H1 (cell line): ENCODE results near the gene MAGEB4. TPM values are rescaled to one million over a fixed set of nuclear protein-coding genes. Genes with fewer than 3 reads are reported as not detected.

Experiments
- CTCF ChIA-PET: fragments of 300-600 bp; sonication (Branson Sonifier 250); formaldehyde crosslinking; loops from one replicate; lab custom pipeline; 2021; ENCODE audit not compliant: partially characterized antibody; lab: Charles Lee
- POLR2A ChIA-PET: fragments of 300-600 bp; sonication (Branson Sonifier 250); formaldehyde crosslinking; loops from one replicate; lab custom pipeline; 2021; ENCODE audit warnings: inconsistent platforms; ENCODE audit not compliant: partially characterized antibody; lab: Charles Lee
- DNase-seq, 2 experiments: peaks; one replicate each; pipeline versions ENCODE4 v3.0.0 to v3.0.0-alpha.2; 2010 to 2022; ENCODE audit warnings: low spot score in 2 of 2, low read depth in 1 of 2, mixed read lengths in 1 of 2
- FAIRE-seq: peaks from 2 replicates; lab custom pipeline; 2011; peaks lifted over from hg19 to GRCh38; lab: Jason Lieb, UNC
- H2AFZ ChIP-seq: 2 replicates; pipeline ENCODE4 v1.8.1; 2012; ENCODE audit warnings: low read length, inconsistent platforms
- H2AK5ac ChIP-seq: 2 replicates; pipeline ENCODE4 v1.6.1; 2013; ENCODE audit warnings: low read depth, low read length
- H2BK120ac ChIP-seq: replicated peaks from 2 replicates; pipeline ENCODE3; 2013; ENCODE audit warnings: low read depth, low read length, inconsistent platforms
- H2BK12ac ChIP-seq: 2 replicates; pipeline ENCODE4 v1.6.1; 2013; ENCODE audit warnings: low read depth, low read length
- H2BK15ac ChIP-seq: 2 replicates; pipeline ENCODE4 v1.6.1; 2013; ENCODE audit warnings: low read length
- H2BK20ac ChIP-seq: 2 replicates; pipeline ENCODE4 v1.6.1; 2013; ENCODE audit warnings: low read length
- H2BK5ac ChIP-seq: 2 replicates; pipeline ENCODE4 v1.6.1; 2013; ENCODE audit warnings: low read depth, low read length
- H3K14ac ChIP-seq: 2 replicates; pipeline ENCODE4 v1.6.1; 2013; ENCODE audit warnings: inconsistent platforms; ENCODE audit not compliant: insufficient read length
- H3K18ac ChIP-seq: 2 replicates; pipeline ENCODE4 v1.6.1; 2013; ENCODE audit warnings: low read length; ENCODE audit errors: extremely low read depth
- H3K23ac ChIP-seq: 2 replicates; pipeline ENCODE4 v1.6.1; 2013; ENCODE audit warnings: inconsistent platforms; ENCODE audit not compliant: insufficient read length
- H3K23me2 ChIP-seq: 2 replicates; pipeline ENCODE4 v1.6.1; 2013; ENCODE audit warnings: low read depth, low read length
- H3K27ac ChIP-seq: 2 replicates; pipeline ENCODE4 v1.6.1; 2011; ENCODE audit warnings: low read depth, low read length, inconsistent platforms
- H3K27me3 ChIP-seq, 4 experiments: replicated peaks in 1 of 4; 1 replicate in 1 of 4; 2 replicates in 3 of 4; pipeline versions ENCODE4 v1.6.1 to v1.8.1; 2011 to 2013; ENCODE audit warnings: low read length in 3 of 4, mild to moderate bottlenecking in 3 of 4, inconsistent platforms in 2 of 4, mixed read lengths in 2 of 4, moderate library complexity in 1 of 4; ENCODE audit not compliant: control insufficient read depth in 3 of 4, insufficient read depth in 3 of 4; ENCODE audit errors: extremely low read depth in 1 of 4
- H3K36me3 ChIP-seq, 4 experiments: 2 replicates each; pipeline versions ENCODE4 v1.6.1 to v1.8.1; 2011 to 2013; ENCODE audit warnings: mild to moderate bottlenecking in 4 of 4, low read length in 3 of 4, moderate library complexity in 2 of 4, control low read depth in 1 of 4, inconsistent platforms in 1 of 4; ENCODE audit not compliant: insufficient read depth in 4 of 4, control insufficient read depth in 2 of 4
- H3K4ac ChIP-seq: replicated peaks from 2 replicates; pipeline ENCODE3; 2013; ENCODE audit warnings: low read length, low read depth, mixed read lengths, inconsistent platforms; ENCODE audit not compliant: insufficient read length
- H3K4me1 ChIP-seq, 4 experiments: replicated peaks in 1 of 4; 1 replicate in 1 of 4; 2 replicates in 3 of 4; pipeline versions ENCODE4 v1.6.1 to v1.8.1; 2011 to 2013; ENCODE audit warnings: low read length in 3 of 4, inconsistent platforms in 2 of 4, mixed read lengths in 1 of 4; ENCODE audit not compliant: insufficient read depth in 4 of 4, control insufficient read depth in 3 of 4
- H3K4me2 ChIP-seq, 2 experiments: 2 replicates each; pipeline versions ENCODE4 v1.6.1 to v1.8.1; 2011 to 2013; ENCODE audit warnings: low read depth in 2 of 2, low read length in 2 of 2, control low read depth in 1 of 2, inconsistent platforms in 1 of 2, mild to moderate bottlenecking in 1 of 2; ENCODE audit not compliant: insufficient read depth in 1 of 2
- H3K4me3 ChIP-seq, 4 experiments: fragments of 200-600, 300-600 bp in 1 of 4; sonication (generic), shearing (Covaris generic), sonication (Bioruptor Twin) in 1 of 4; 2 replicates each; pipeline versions ENCODE4 v1.5.1 to v1.8.1; 2011 to 2016; ENCODE audit warnings: low read length in 4 of 4, low read depth in 3 of 4, control low read depth in 2 of 4, inconsistent platforms in 2 of 4, mild to moderate bottlenecking in 2 of 4, mixed read lengths in 1 of 4, moderate library complexity in 1 of 4; ENCODE audit not compliant: insufficient read depth in 2 of 4; ENCODE audit errors: extremely low read depth in 1 of 4
- H3K56ac ChIP-seq: replicated peaks from 2 replicates; pipeline ENCODE3; 2013; ENCODE audit warnings: low read depth, mild to moderate bottlenecking, mixed read lengths, low read length, inconsistent platforms; ENCODE audit not compliant: insufficient read length
- H3K79me1 ChIP-seq: 2 replicates; pipeline ENCODE4 v1.6.1; 2013; ENCODE audit warnings: low read depth, low read length, control low read depth
- H3K79me2 ChIP-seq, 2 experiments: 2 replicates each; pipeline versions ENCODE4 v1.6.1 to v1.8.1; 2012 to 2013; ENCODE audit warnings: low read length in 2 of 2, mild to moderate bottlenecking in 2 of 2, inconsistent platforms in 1 of 2; ENCODE audit not compliant: insufficient read depth in 2 of 2, control insufficient read depth in 1 of 2
- H3K9ac ChIP-seq, 4 experiments: replicated peaks in 1 of 4; 1 replicate in 1 of 4; 2 replicates in 3 of 4; pipeline versions ENCODE4 v1.6.1 to v1.8.1; 2011 to 2013; ENCODE audit warnings: low read depth in 3 of 4, low read length in 3 of 4, control low read depth in 2 of 4, mild to moderate bottlenecking in 2 of 4, moderate library complexity in 2 of 4, inconsistent platforms in 1 of 4; ENCODE audit errors: extremely low read depth in 1 of 4
- H3K9me3 ChIP-seq, 2 experiments: 2 replicates each; pipeline versions ENCODE4 v1.6.1 to v1.8.1; 2012 to 2013; ENCODE audit warnings: mild to moderate bottlenecking in 2 of 2, moderate library complexity in 2 of 2, control low read depth in 1 of 2, inconsistent platforms in 1 of 2, low read depth in 1 of 2, low read length in 1 of 2, mixed read lengths in 1 of 2; ENCODE audit not compliant: insufficient read depth in 2 of 2
- H4K20me1 ChIP-seq, 2 experiments: replicated peaks in 1 of 2; 2 replicates each; pipeline versions ENCODE3 to v1.8.1; 2011 to 2013; ENCODE audit warnings: inconsistent platforms in 2 of 2, low read length in 2 of 2, mild to moderate bottlenecking in 1 of 2; ENCODE audit not compliant: insufficient read depth in 2 of 2, control insufficient read depth in 1 of 2
- H4K5ac ChIP-seq: 2 replicates; pipeline ENCODE4 v1.6.1; 2013; ENCODE audit warnings: low read length, low read depth, mixed read lengths, inconsistent platforms; ENCODE audit not compliant: insufficient read length
- H4K8ac ChIP-seq: 2 replicates; pipeline ENCODE4 v1.8.0; 2013; ENCODE audit warnings: mild to moderate bottlenecking, moderate library complexity, low read length, inconsistent platforms; ENCODE audit not compliant: insufficient read depth; ENCODE audit errors: extremely low read depth
- H4K91ac ChIP-seq: replicated peaks from 2 replicates; pipeline ENCODE3; 2013; ENCODE audit warnings: low read length, mixed read lengths, inconsistent platforms; ENCODE audit not compliant: insufficient read length
- BCL11A ChIP-seq, 2 experiments: IDR thresholded peaks; one replicate each; pipeline ENCODE4 v1.6.1; 2011; ENCODE audit warnings: low read depth in 2 of 2, low read length in 2 of 2, mild to moderate bottlenecking in 2 of 2
- CBX8 ChIP-seq: fragments of 300-800, 300-1000 bp; sonication (generic); IDR thresholded peaks from 2 replicates; pipeline ENCODE4 v1.7.1; 2016; ENCODE audit warnings: low read depth, low read length, borderline replicate concordance
- CHD1 ChIP-seq: IDR thresholded peaks from 2 replicates; pipeline ENCODE4 v1.6.1; 2012; ENCODE audit warnings: low read depth, low read length, improper control_type of control experiment
- EGR1 ChIP-seq: IDR thresholded peaks from 2 replicates; pipeline ENCODE4 v1.6.1; 2011; ENCODE audit warnings: low read depth, low read length, borderline replicate concordance
- FOSL1 ChIP-seq: IDR thresholded peaks from 2 replicates; pipeline ENCODE4 v1.6.1; 2011; ENCODE audit warnings: mild to moderate bottlenecking, low read depth, low read length, moderate library complexity; ENCODE audit not compliant: insufficient read depth
- GTF2F1 ChIP-seq: IDR thresholded peaks from 2 replicates; pipeline ENCODE4 v1.6.1; 2012; ENCODE audit warnings: low read depth, low read length, improper control_type of control experiment, borderline replicate concordance
- NANOG ChIP-seq: IDR thresholded peaks from 2 replicates; pipeline ENCODE4 v1.6.1; 2011; ENCODE audit warnings: low read length, low read depth, mild to moderate bottlenecking, inconsistent platforms; ENCODE audit not compliant: insufficient read depth, poor library complexity, severe bottlenecking
- SAP30 ChIP-seq: fragments of 300-600 bp; sonication (generic); IDR thresholded peaks from 2 replicates; pipeline ENCODE4 v1.7.1; 2012; ENCODE audit warnings: low read length, moderate library complexity, mild to moderate bottlenecking, inconsistent platforms; ENCODE audit not compliant: insufficient read depth, insufficient replicate concordance
- SIN3A ChIP-seq, 2 experiments: IDR thresholded peaks in 1 of 2; conservative IDR thresholded peaks in 1 of 2; 2 replicates each; pipeline ENCODE4 v1.6.1; 2011 to 2012; ENCODE audit warnings: low read length in 2 of 2, improper control_type of control experiment in 1 of 2, low read depth in 1 of 2, mild to moderate bottlenecking in 1 of 2
- SIRT6 ChIP-seq: IDR thresholded peaks from one replicate; pipeline ENCODE4 v1.7.1; 2012; ENCODE audit warnings: low read length, inconsistent platforms
- SP4 ChIP-seq: IDR thresholded peaks from 2 replicates; pipeline ENCODE4 v1.6.1; 2012; ENCODE audit warnings: low read length, inconsistent platforms
- TCF12 ChIP-seq: IDR thresholded peaks from 2 replicates; pipeline ENCODE4 v1.6.1; 2011; ENCODE audit warnings: low read depth, mild to moderate bottlenecking, low read length
- TEAD4 ChIP-seq: IDR thresholded peaks from 2 replicates; pipeline ENCODE4 v1.6.1; 2012; ENCODE audit warnings: low read depth, low read length, inconsistent platforms, mixed read lengths
- YY1 ChIP-seq: IDR thresholded peaks from 2 replicates; pipeline ENCODE4 v1.6.1; 2011; ENCODE audit warnings: low read depth, mild to moderate bottlenecking, low read length
- WGBS, 2 experiments: shearing (Covaris generic) in 1 of 2; methylation state at CpG; one replicate each; pipeline versions ENCODE4 v1.1.6 to v1.1.7; 2013 to 2015; ENCODE audit warnings: low lambda C conversion rate in 2 of 2, mixed read lengths in 2 of 2, inconsistent platforms in 1 of 2, low coverage in 1 of 2, missing lambda C conversion rate in 1 of 2; ENCODE audit not compliant: insufficient replicate concordance in 2 of 2, insufficient coverage in 1 of 2, insufficient read length in 1 of 2; ENCODE audit errors: extremely low coverage in 1 of 2, missing lambda C conversion rate in 1 of 2; 5-methylcytosine and 5-hydroxymethylcytosine counted together
- polyA plus RNA-seq, 7 experiments: library from polyadenylated mRNA; depleted of rRNA in 3 of 7; stranded (reverse) in 5 of 7; unstranded in 2 of 7; fragments of >200 nt in 5 of 7; fragments of 200-250 nt in 2 of 7; gene quantifications; 1 replicate in 5 of 7; 2 replicates in 1 of 7; 4 replicates in 1 of 7; pipeline versions ENCODE4 v1.2.1 to v1.2.3, GENCODE V29; 2011 to 2013; ENCODE audit warnings: missing spikeins in 2 of 7, mixed read lengths in 2 of 7
- total RNA-seq: library from RNA; stranded (reverse); fragmentation: NEBNext Ultra II Directional; extraction: Animal tissue kit (Norgen Biotek cat#: 25700); gene quantifications from 2 replicates; pipeline ENCODE4 v1.2.1, GENCODE V29; 2021

The MAGEB4 gene
- total and polyA plus RNA-seq, 2 of the 8 experiments (the other 6 are each of a cell fraction or from before 2014, with no cell fraction given), result not detected

GRCh38 chrX:30283456-30284200, 41.8 kb downstream of the MAGEB4 start:
- Histone ChIP-seq H3K4me2 (no peak overlapping the region), H3K9me3 (no peaks in the 10 kb centered on the region), H3K36me3 (no peaks in the 10 kb centered on the region), H3K14ac (no peak overlapping the region), H3K18ac (no peak overlapping the region), H3K4ac (no peak overlapping the region), H2BK15ac (no peak overlapping the region), H3K56ac (no peak overlapping the region), H4K8ac (no peak overlapping the region), H2BK12ac (no peak overlapping the region), H3K27me3 (no peaks in the 10 kb centered on the region), H3K9ac (no peak overlapping the region), H3K4me3 (no peak overlapping the region), H3K27ac (no peak overlapping the region), H3K23me2 (no peaks in the 10 kb centered on the region), H2AK5ac (no peak overlapping the region), H2BK20ac (no peak overlapping the region), H3K79me2 (no peaks in the 10 kb centered on the region), H3K79me1 (no peaks in the 10 kb centered on the region), H3K23ac (no peak overlapping the region), H2AFZ (no peak overlapping the region), H4K5ac (no peak overlapping the region), H4K20me1 (no peaks in the 10 kb centered on the region), H3K4me1 (no peaks in the 10 kb centered on the region), H4K91ac (no peak overlapping the region), H2BK120ac (no peak overlapping the region), H2BK5ac (no peak overlapping the region)
- no peak for DNase-seq
- no peak for FAIRE-seq
- 56% methylated on average over 3 of the region's 3 CpGs; no CpG with 5 or more reads in 1 of the 2 experiments for WGBS, 2 experiments
- ChIA-PET POLR2A (no interaction called here), CTCF (interaction anchor here (0.6 to 0.8 kb wide), 3 partner anchors 18 to 220 kb away, joined by 3 read pairs; no protein-coding TSS in a partner anchor)
- TF ChIP-seq CHD1 (no peak), EGR1 (no peak), FOSL1 (no peak), SIRT6 (no peak), GTF2F1 (no peak), CBX8 (no peak), NANOG (no peak), TEAD4 (no peak), YY1 (no peak), BCL11A (IDR thresholded peaks at IDR 0.05; ENCODE audit: low read depth in 2 of 2, low read length in 2 of 2) (no peak), SIN3A (conservative IDR thresholded peaks at IDR 0.05 in 1 of 2, IDR thresholded peaks at IDR 0.05 in 1 of 2; ENCODE audit: low read depth in 1 of 2, low read length in 2 of 2) (no peak), SAP30 (no peak), TCF12 (no peak), SP4 (no peak)
